Urinary bladder (tissue), 4 donors: ENCODE measurements around the gene ACVR1B. TPM values are rescaled to one million over a fixed set of nuclear protein-coding genes. Genes with fewer than 3 reads are reported as not detected.

Experiments used
- DNase-seq: peaks from one replicate; pipeline ENCODE4 v3.0.0-alpha.2; 2015; ENCODE audit errors: extremely low spot score
- H3K27ac ChIP-seq: one replicate; pipeline ENCODE4 v1.5.1; 2013; ENCODE audit warnings: low read depth, mild to moderate bottlenecking, moderate library complexity
- H3K36me3 ChIP-seq: one replicate; pipeline ENCODE4 v1.6.1; 2013; ENCODE audit warnings: mild to moderate bottlenecking, moderate library complexity; ENCODE audit not compliant: insufficient read depth
- H3K4me1 ChIP-seq: one replicate; pipeline ENCODE4 v1.6.1; 2013; ENCODE audit warnings: mild to moderate bottlenecking, moderate library complexity; ENCODE audit not compliant: insufficient read depth
- H3K4me3 ChIP-seq: one replicate; pipeline ENCODE4 v1.5.1; 2013; ENCODE audit warnings: low read depth, low read length
- WGBS: extraction: QIAGEN DNeasy Blood & Tissue Kit; methylation state at CpG from one replicate; pipeline ENCODE4 v1.1.7; 2013; 5-methylcytosine and 5-hydroxymethylcytosine counted together
- polyA plus RNA-seq: library from polyadenylated mRNA; stranded (reverse); fragments of 200-250 nt; gene quantifications from one replicate; pipeline ENCODE4 v1.2.3, GENCODE V29; 2013
- small RNA-seq: library from RNA; depleted of rRNA; stranded (forward); fragments of <200 nt; gene quantifications from one replicate; pipeline ENCODE3, GENCODE V24; 2014
- total RNA-seq: library from RNA; depleted of rRNA; stranded (reverse); fragments of >200 nt; gene quantifications from one replicate; pipeline ENCODE4 v1.2.3, GENCODE V29; 2014
- donor health status: healthy with polysubstance abuse.
- donor health status: healthy.

Gene ACVR1B
- total and polyA plus RNA-seq, 2 donors: 9.5 to 14.8 TPM

- DNase-seq: no peak
- Histone ChIP-seq H3K4me1 (no peaks in the 10 kb centered on the region), H3K4me3 (no peak overlapping the region), H3K36me3 (no peaks in the 10 kb centered on the region), H3K27ac (no peak overlapping the region)
- WGBS: 86% methylated on average over 8 of the region's 8 CpGs
Observed at GRCh38 chr12:52042706-52043385, 91.3 kb downstream of the ACVR1B start.

- 70% methylated on average over 21 of the region's 21 CpGs for WGBS
- Histone ChIP-seq H3K4me1 (no peaks in the 10 kb centered on the region), H3K27ac (no peak overlapping the region), H3K4me3 (no peak overlapping the region), H3K36me3 (no peaks in the 10 kb centered on the region)
- DNase-seq: no peak
Observed at GRCh38 chr12:52043386-52044212, 92.1 kb downstream of the ACVR1B start.

GRCh38 chr12:52044292-52044983, 92.9 kb downstream of the ACVR1B start:
- H3K4me1 ChIP-seq: no peaks in the 10 kb centered on the region

GRCh38 chr12:52045794-52046199, 94.3 kb downstream of the ACVR1B start:
- Histone ChIP-seq H3K4me3 (no peak overlapping the region), H3K4me1 (no peaks in the 10 kb centered on the region), H3K27ac (no peak overlapping the region), H3K36me3 (no peaks in the 10 kb centered on the region)
- 45% methylated on average over 4 of the region's 4 CpGs for WGBS
- DNase-seq: no peak

More at GRCh38 chr12:52044292-52044983, 92.9 kb downstream of the ACVR1B start:
- 42% methylated on average over 18 of the region's 18 CpGs for WGBS
- H3K36me3 ChIP-seq: no peaks in the 10 kb centered on the region
- no peak overlapping the region for H3K27ac ChIP-seq
- no peak for DNase-seq
- H3K4me3 ChIP-seq: no peak overlapping the region

Small RNA genes within 50 kb of the gene (small RNA-seq; reads per million reads assigned to genes)
- gene RNU6-574P: not detected

Other genes with a start within 250 kb of the ACVR1B start
- 0.53 TPM for gene FIGNL2, start 103.0 kb upstream of the ACVR1B start, total RNA-seq
- gene FIGNL2, start 103.0 kb upstream of the ACVR1B start, polyA plus RNA-seq: 0.33 TPM
- not detected for gene ANKRD33, start 63.6 kb upstream of the ACVR1B start, total RNA-seq
- not detected for gene ANKRD33, start 63.6 kb upstream of the ACVR1B start, polyA plus RNA-seq
- 47.9 TPM for gene ACVRL1, start 44.2 kb upstream of the ACVR1B start, total RNA-seq
- 71.7 TPM for gene ACVRL1, start 44.2 kb upstream of the ACVR1B start, polyA plus RNA-seq
- gene TAMALIN, start 55.2 kb downstream of the ACVR1B start, total RNA-seq: 13.0 TPM
- 51.8 TPM for gene TAMALIN, start 55.2 kb downstream of the ACVR1B start, polyA plus RNA-seq
- 18.3 TPM for gene NR4A1, start 99.7 kb downstream of the ACVR1B start, total RNA-seq
- gene NR4A1, start 99.7 kb downstream of the ACVR1B start, polyA plus RNA-seq: 307 TPM
- 20.4 TPM for gene ATG101, start 118.3 kb downstream of the ACVR1B start, total RNA-seq
- gene ATG101, start 118.3 kb downstream of the ACVR1B start, polyA plus RNA-seq: 46.4 TPM
- 3.4 TPM for gene SMIM41, start 128.0 kb downstream of the ACVR1B start, total RNA-seq
- gene SMIM41, start 128.0 kb downstream of the ACVR1B start, polyA plus RNA-seq: 5.5 TPM
- 1.7 TPM for gene KRT80, start 240.3 kb downstream of the ACVR1B start, total RNA-seq
- 3.0 TPM for gene KRT80, start 240.3 kb downstream of the ACVR1B start, polyA plus RNA-seq